GM21515 (cell line): ENCODE results near the gene CACYBP.

Experiments
- ATAC-seq: cut with Tn5 transposase; IDR thresholded peaks from one replicate; pipeline ENCODE4 v1.9.1; 2021; ENCODE audit not compliant: unreplicated experiment

Gene CACYBP, protein sequence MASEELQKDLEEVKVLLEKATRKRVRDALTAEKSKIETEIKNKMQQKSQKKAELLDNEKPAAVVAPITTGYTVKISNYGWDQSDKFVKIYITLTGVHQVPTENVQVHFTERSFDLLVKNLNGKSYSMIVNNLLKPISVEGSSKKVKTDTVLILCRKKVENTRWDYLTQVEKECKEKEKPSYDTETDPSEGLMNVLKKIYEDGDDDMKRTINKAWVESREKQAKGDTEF

DNA sequence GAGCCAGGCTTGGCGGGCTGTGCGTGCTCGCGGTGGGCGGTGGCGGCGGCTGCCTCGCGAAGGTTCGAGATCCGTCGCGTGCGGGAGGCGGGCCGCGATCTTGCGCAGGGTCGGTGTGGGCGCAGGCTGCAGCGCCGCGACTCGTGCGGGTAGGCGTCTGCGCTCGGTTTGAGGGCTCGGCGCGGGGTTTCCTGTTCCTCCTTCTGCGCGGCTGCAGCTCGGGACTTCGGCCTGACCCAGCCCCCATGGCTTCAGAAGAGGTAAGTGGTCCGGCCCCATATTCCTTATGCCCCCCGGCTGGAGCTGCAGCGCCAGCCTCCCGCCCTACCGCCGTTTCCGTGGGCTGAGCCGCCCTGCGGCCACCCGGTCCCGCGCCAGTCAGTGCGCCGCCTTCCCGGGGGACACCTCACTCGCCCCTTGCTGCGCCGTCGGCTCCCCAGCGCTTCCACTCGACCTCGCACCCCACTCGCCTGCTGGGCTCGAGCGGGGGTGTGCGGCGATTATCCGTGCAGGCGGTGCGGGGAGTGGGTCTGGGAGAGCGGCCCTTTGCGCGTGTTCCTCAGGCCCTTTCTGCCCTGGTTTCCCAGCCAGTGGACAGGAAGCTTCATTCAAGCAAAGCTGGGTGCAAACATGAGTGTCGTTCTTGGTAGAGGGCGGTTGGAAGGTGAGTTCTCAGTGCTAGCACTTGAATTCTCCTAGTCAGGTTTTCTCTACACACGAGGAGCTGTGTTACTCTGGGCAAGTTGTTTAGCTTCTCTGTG is at the start of gene CACYBP:
Gene CACYBP (plus strand): TSS at position 12 of the 761 bp plus-strand sequence. CDS start 234 bp downstream, at position 246.
- ATAC-seq = peak; percentile 0

DNA sequence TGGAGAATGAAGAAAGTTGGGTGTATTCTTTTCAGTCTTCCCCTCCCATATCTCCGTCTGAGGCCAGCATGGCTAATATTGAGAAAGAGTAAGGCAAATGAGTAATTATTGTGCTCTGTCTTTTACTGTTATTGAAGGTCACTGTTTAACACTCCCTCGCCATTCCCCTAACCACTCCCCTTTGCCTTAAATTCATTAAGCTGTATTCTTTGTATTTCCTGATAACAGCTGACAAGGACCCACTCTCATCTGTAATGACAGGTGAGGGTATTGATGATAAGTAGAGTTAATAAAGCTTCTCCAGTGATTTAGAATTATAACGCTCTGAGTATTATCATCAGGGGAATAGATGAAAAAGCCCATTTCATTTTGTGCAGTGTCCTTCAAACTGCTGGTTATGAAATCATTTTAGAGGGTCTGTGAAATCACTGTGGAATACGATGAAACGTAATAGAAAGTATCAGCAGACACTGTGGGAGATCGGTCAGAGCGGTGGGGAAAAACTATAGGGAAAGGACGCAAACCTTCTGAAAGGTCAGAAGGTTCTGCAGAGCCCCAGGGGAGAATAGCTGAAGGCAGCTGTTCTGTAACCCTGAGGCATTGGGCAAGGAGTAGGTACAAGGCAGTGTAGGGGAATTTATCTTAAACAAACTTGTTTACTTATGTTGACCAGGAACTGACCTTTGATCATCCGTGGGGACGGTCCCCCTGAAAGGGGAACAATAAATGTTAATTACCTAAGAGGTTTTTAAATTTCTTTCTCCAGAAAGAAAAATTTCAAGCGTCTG is 46.3 kb upstream of the CACYBP start:
- no peak for ATAC-seq

DNA sequence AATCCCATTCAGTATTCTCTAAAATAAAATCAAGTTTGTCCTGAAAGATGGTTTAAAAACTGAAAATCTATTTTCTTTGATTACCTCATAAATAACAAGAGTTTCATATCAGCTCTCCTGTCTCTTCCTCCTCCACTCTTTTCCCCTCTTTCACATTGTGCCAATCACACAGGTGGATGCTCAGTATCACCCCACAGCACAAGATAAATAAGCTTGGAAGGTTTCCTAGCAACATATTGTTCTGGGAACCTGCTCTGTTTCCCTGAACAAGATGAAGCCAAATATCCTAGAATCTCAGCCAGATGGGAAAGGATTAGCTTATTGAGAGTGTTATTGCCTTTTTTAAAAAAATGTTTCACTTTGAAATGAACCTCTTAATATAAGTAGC is 45.7 kb upstream of the CACYBP start:
- no peak for ATAC-seq

DNA sequence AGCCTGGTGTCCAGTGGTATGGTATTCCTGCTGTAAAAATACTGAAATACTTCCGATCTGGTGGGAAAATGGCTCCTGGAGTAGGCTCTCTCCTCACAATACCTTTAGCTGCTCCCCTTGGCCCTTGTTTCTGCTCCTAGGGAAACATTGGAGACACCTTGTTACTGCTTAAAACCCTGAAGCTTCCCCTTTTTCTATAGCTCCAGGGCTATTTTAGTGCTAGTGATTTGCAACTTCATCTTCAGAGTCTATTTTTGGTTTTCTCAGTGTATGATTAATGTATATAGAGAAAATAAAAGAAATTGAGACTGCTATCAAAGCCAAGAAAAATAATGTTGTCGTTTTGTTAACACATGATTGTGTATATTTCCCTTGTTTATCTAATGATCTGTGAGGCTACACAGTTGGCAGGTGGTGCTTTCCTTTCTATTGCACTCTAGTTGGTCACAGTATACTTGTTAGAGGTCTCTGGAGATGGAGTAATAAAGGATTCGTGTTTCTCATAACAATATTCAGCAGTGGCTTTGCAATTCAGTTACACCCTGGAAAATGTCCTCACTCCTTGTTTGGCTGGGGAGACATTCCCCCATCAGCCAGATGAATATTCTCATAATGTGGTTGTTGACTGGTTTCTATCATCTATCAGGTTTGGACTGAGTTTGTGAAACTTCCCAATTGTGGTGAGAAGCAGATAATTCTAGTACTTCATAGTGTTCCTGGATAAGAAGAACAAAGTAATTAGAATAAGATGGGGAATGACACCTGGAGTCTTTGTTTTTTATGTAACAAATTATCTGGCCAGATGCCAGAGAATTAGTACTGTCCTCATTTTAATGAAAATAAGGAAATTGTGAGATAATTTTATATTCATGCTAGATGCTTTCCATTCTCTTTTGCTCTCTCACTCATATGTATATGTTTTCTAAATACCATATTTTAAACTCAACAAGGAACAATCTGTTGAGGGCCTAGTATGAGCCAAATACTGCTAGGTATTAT is 44.8 kb upstream of the CACYBP start:
- ATAC-seq = no peak

DNA sequence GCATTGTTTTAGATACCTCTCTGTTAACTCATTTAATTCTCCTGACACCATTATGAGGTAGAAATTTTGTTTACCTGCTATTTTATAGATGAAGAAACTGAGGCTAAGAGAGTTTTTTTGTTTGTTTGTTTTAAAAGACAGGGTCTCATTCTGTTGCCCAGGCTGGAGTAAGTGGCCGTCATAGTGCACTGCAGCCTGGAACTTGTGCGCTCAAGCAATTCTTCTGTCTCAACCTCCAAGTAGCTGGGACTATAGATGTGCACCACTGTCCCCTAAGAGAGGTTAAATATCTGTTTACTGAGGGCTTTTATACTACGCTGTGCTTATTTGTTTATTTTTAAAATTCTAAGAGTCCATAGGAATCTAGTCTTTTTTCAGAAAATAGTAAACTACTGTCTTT is 43.7 kb upstream of the CACYBP start:
- ATAC-seq = no peak

DNA sequence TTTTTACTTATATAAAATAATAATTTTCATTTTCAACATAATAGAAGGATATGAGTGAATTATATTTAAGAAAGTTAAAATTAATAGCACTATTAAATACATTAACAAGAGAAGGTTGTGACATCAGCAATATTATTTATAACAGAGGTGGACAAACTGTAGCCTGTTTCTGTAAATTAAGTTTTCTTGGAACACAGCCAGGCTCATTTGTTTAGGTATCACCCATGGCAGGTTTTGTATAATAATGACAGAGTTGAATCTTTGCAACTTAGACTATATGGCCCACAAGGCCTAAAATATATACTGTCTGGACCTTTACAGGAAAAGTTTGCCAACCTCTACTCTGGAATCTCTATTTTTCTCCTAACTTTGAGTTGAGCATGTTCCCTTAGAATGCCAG is 42.8 kb upstream of the CACYBP start:
- no peak for ATAC-seq

DNA sequence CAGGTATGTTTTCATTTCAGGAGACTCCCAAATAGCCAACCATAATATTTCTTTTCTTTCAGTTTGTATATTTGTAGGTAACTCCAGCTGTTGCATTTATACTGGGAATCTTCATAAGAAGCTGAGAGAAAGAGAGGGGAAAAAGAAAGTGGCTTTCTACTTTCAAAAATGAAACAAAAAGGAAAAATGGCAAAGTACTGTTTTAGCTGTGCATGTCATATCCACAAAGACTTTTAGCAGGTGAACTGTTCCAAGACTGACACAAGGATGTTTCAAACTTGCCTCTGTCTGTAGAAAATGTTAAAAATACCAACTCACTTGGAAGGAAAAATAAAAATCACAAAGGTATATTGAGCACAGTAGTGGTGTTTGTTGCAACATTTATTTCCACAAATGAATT is 41.9 kb upstream of the CACYBP start:
- no peak for ATAC-seq

DNA sequence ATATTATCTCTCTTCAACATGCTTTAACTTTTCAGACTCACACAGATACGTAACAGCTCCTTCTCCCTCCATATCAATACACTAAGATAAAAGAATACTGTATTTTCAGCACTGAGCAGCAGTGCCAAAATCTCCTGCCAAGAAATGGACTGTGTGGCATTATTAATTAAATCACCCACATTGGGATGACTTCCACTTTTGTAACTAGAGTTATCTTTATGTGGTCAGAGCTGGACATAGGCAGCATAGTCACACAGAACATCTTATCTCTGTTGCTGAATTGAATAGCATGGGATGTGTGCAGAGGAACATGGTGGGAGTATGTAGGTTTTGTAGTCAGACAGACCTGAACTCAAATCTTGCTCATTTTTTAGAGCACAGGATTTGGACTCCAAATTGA is 41.4 kb upstream of the CACYBP start:
- no peak for ATAC-seq

DNA sequence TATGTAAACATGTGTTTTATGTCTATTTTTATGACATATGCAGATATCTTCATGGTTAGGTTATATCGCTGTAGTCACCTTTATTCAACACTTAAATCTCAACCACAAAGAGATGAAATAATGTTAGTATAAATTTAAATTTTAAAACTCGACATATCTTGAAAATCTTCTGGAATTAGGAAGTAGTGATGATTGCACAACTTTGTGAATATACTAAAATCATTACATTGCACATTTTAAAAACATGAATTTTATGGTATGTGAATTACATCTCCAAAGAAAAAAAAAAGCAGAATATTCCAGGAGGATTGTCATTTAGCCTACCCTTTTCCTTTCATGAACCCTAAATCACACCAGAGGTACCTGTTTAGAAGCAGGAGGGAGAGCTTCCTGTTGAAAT is 39.4 kb upstream of the CACYBP start:
- ATAC-seq = no peak

DNA sequence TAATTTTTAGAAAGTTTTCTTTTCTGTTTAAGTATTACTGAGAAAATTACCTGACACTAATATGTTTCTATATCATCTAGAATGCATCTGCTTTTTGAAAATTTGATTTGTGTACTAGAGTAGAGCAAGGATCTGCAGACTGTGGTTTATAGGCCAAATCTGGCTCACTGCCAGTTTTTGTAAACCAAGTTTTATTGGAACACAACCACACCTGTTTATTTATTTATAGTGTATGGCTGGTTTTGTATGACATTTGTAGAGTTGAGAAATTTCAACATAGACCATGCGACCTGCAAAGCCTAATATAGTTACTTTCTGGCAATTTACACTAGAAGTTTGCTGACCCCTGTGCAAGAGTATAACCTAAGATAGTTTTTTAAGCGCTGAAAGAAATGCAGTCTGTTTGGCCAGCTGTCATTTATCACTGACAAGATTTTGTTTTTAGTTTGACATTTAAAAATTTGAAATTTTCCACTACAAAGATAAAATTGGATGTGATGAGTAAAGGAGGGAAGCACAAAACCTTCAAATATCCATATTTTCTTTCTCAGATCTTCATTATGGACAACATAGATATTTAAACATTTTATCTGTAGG is 36.1 kb upstream of the CACYBP start:
- ATAC-seq = no peak

DNA sequence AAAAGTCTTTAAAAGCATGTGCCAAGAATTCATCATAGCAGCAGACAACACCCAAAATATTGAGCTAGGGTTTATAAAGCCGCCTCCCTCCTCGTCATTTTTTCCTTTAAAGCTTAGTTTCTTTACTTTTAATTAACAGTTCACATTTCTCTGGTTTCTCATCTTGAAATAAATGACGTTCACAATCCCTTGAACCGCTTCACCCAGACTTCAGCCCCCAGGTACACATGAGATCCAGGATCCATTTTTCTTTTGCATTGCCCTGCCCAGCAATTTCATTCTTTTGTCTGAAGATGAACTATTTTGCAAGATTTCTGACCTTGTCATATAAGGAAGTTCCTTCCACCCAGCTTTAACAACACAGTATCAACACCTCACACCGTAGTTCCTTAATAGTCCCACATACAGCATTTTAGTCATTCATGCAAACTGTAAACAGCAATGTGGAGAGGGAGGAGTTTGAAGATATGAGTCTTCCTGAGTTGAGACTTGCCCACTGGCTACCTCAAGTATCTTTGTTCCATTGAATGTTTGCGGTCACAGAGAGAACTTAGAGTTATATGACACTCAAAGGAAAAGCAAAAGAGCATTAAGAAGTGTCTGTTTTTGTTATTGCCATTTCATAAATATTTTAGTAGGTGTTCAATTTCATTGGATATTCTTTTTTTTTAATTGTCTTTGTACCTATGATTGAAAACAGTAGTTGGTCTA is 35.3 kb upstream of the CACYBP start:
- no peak for ATAC-seq

DNA sequence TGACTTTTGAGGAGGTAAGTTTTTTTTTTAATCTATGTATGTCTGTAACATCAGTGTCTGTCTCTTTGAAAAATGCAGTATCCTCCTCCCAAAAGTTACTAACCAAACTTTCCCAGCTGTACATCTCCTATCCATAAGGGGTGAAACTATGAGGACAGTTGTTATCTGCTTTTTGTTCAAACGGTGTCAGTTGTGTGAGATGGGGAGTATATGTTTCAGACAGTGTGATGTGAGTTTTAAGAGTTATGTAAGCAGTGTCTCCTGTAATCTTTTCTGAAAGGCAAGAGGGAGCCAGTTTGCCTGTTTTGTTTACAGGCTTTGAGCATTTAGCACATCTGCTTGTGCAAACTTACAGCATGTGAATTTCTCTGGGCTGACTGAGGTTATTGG is 34.8 kb upstream of the CACYBP start:
- ATAC-seq = no peak

DNA sequence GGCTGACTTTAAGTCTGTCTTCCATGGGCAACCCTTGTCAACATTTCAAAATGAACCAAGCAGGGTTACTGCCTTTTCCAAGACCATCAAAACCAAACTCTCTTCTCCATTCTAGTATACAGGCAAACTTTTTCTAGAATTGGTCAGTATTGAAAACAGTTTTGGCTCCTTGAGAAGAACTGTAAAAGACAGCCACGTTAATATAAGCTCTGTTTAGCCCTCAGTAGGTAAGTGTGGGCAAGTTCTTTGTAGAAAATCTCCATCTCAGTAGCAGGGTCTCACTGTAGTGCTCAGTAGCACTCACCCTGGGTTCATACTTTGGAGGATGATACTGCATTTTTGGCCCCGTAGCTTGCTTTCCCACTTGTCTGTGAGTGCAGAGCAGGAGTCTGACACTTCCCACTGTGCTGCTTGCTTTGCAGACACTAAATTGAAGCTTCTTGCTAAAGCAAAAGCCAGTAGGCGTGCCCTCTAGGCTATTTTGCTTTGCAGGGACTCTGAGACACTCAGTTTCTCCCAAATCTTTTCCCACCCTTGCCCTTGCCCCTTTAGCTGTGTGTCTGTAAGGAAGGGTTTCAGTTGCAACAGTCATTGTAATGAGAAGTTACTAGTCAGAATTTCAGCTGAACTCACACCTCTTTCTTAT is 34.3 kb upstream of the CACYBP start:
- no peak for ATAC-seq

DNA sequence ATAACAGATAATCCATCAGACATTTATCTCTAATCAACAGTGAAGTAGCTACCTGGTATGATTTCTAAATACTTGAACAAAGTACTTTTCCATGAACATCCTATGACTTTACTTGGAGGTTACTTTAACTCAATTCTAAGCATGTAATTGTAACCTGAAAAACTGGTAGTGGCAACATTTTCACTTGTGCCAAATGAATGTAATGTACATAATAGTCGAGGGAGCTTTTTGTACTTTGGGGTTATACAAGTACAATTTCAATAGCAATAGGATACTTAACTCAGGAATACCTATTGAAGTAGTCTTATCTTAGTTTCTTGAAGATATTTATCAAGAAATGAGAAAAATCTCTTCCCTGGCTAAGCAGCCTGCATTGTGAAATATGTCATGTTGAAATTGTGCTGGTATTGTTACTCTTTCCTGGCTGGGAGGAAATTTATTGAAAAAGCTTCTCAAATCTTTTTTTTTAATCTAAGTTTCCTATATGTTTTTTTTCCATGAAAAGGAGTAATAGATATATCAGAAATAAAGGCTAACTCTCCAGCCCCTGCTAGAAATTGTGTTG is 33.7 kb upstream of the CACYBP start:
- no peak for ATAC-seq

DNA sequence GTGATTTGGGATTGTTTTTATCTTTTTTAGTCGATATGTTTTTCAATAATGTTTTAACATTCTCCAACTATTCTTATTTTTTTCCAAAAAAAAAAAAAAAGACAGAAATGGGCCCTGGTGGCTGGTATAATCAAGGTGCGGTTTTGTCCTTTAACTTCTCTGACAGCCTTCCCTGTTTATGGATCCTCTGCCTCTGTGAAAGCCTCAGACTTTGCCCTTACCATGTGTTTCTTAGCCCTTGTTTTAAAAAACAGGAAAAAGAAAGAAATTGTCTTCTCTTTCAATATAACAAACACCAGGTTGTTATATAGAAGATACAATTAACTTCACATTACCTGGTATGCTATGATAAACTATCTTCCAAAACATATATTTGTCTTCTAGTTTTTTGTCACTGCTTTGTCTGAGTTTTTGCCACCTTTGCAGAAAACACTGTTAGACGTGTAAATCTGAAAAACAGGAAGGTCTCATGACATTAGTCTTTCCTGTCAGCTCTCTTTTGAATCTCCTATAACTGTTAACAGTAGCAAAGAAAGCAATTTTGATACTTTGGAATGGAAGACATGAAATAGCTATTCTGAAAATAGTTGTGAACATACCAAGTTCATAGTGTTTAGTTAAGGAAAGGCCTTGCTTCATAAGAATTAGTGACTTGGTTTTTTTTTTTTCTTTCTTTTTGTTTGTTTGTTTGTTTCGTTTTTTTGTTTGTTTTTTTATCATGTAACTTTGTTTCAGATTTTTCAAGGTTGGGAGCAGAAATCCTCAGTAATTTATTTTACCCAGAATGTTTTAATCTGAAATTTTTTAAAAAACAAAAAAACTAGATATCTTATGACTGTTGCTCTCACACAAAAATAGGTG is 31.7 kb upstream of the CACYBP start:
- no peak for ATAC-seq

DNA sequence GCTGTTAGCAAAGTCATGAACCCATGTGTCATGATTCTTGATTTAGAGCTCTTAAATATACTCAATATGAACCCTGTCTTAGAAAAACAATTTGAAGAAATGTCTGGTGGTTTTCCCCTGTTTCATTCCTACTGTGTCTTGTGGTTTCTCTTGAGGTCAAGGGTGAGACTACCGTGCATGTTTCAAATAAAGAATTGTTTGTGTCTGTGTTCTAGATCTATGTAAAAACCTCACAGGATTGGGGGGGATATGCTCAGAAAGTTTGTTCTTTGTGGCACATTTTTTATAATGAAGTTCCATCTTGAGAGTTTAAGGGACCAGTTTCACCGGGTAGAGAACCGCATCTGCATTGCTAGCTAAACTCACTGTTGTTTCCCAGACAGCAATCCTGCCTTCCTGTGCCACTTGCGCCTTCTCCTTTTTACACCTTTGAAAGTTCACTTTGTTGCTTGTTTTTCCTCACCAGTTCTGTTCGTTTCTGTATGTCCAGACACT is 30.9 kb upstream of the CACYBP start:
- ATAC-seq = peak; percentile 63

DNA sequence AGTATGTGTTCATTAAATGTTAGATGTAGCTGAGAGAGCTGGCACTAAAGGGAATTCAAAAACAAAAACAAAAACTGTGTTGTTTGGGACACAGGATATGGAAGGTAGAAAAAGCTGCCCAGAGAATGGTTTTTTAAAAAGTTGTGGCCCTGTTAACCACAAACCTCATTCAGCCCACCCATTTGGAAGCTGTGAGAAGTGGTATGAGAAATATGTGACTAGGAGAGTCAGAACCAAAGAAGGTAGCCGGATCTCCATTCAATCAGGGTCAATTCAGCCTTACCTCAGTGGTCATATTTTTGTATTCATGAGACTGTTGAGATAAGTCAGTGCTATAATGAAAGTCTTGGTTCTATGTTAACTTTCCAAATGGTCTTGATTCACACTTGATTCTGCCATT is 29.8 kb upstream of the CACYBP start:
- ATAC-seq = no peak

DNA sequence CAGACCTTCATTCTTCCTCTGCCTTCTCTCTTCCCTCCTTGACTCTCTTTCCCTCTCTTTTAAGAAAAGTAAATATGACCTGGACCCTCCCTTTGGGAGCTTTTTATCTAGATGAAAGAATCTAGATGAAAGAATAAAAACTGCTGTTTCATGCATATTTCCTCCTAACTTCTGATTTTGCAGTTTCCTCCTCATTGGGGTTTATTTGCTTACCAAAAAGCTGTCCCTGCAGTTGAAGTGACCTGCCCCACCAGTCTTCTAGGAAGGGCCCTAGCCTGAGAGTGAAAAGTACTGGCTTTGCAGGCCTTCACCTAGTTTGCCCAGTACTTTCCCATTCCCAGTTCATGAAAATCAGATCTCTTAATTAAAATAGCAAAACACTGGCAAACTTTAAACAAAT is 28.3 kb upstream of the CACYBP start:
- ATAC-seq = no peak
